GM18909 (cell line): ENCODE measurements around the gene SBK1.
"Not testable (repeated sequence)": the region's sequence is repeated elsewhere in the genome, so short reads cannot be mapped to it uniquely, and the experiment has no call there.

ENCODE experiments used
- ATAC-seq: cut with Tn5 transposase; IDR thresholded peaks from one replicate; pipeline ENCODE4 v1.9.1; 2021; ENCODE audit warnings: mild to moderate bottlenecking; ENCODE audit not compliant: unreplicated experiment, poor library complexity

The SBK1 gene

DNA sequence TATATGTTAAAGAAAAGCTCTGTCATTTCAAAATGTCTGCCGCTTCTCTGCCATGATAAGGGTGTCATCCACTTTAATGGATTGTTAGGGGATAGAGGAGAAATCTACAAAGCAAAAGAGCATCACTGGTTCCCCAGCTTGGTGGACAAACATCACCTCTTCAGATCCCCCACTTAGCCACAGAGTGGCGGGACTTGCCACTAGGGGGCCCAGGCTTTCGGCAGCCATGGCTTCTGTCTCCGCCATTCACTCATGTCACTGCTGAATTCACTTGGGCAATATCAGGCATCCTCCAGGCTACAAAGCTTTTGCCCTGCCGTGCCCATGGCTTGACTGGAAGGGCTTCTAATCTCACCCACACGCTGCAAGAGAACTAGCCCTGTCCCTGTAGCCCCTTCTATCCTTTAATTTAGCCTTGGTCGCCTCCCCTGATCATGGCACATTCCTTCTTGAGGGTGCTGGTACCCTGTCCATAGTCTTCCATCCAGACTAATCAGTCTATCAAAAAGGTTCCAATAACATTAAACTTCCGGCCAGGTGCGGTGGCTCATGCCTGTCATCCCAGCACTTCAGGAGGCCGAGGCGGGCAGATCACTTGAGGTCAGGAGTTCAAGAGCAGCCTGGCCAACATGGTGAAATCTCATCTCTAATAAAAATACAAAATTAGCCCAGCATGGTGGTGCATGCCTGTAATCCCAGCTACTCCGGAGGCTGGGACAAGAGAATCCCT lies 34.7 kb downstream of the SBK1 start:
- ATAC-seq = no peak

DNA sequence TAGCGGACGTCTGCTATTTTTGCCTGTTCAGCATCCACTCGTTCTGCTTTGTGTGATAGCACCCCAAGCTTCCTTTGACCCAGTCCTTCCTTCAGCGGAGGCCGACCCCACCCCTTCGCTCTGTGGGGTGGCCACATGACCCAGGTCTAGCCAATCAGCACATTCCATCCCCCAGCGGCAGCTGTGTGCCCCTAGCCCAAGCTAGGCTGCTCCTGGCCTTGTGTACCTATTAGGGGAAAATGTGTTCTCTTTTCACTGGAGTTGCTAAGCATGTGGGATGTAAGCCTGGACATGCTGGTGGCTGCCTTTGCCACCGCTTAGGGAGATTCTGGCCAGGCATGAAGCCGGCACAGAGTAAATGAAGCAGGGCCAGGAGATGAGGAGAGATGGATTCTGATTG lies 37.9 kb downstream of the SBK1 start:
- not testable (repeated sequence) for ATAC-seq

DNA sequence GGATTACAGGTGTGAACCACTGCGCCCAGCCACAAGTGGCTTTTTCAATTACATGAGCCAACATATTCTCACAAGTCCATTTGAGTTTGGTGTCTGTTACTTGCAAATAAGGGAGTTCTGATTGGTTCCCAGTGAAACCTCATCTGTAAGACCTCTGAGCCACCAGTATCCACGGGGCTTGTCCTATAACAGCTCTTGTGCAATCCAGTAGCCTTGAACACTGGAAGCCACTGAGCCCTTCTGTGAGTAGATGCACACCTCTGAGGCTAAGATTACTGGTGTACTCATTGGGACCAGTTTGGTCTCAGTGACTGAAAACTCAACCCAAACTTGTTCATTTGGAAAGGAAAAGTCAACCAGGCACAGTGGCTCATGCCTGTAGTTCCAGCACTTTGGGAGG lies 38.7 kb downstream of the SBK1 start:
- ATAC-seq = not testable (repeated sequence)

DNA sequence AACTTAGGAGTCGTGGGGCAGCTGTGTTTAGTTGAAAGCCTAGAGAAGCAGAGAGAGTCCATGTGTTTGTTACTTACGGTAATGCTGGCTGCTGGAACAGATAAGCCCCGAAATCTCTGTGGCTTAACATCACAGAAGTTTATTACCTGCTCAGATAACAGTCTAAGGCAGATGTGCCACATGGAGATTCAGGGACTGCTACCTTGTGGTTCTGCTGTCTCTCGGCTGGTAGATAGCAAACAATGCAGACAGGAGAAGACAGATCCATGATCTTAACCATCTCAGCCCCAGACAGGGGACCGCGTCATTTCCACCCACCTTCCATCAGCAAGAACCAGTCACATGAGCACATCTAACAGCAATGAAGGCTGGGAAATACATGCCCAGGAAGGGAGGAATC lies 40.3 kb downstream of the SBK1 start:
- ATAC-seq = not testable (repeated sequence)

DNA sequence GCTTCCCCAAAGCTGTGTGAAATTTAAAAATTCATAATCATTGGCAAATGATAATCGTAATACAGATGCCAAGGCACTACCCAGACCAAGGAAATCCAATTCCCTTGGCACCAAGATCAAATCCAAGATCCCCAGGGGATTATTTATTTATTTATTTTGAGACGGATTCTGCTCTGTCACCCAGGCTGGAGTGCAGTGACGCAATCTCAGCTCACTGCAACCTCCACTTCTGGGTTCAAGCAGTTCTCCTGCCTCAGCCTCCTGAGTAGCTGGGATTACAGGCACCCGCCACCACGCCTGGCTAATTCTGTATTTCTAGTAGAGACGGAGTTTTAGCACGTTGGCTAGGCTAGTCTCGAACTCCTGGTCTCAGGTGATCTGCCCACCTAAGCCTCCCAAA lies 43.4 kb downstream of the SBK1 start:
- ATAC-seq = not testable (repeated sequence)

DNA sequence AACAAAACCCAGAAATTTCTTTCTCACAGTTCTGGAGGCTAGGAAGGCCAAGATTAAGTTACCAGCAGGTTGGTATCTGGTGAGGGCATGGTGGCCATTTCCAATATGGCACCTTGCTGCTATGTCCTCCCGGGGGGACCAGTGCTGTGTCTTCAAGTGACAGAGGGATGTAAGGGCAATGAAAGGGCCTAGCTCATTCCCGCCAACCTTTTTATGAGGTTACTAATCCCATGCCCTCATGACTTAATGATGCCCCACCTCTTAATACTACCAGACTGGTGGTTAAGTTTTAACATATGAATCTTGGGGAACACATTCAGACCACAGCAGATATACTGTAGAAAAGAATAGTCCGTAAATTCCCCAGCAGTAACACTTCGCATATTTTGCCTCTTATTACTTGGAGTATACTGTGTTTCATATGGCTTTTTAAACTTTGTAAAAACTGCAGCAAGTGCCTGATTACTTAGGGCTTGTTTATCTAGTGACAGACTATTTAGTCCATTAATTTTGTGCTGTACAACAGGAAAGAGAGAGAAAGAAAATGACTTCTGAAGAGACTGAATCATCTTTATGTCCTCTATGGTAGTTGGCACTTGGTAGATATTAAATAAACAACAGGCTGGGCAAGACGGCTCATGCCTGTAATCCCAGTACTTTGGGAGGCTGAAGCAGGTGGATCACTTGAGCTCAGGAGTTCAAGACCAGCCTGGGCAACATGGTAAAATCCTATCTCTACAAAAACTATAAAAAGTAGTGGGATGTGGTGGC lies 44.8 kb downstream of the SBK1 start:
- ATAC-seq = not testable (repeated sequence)

DNA sequence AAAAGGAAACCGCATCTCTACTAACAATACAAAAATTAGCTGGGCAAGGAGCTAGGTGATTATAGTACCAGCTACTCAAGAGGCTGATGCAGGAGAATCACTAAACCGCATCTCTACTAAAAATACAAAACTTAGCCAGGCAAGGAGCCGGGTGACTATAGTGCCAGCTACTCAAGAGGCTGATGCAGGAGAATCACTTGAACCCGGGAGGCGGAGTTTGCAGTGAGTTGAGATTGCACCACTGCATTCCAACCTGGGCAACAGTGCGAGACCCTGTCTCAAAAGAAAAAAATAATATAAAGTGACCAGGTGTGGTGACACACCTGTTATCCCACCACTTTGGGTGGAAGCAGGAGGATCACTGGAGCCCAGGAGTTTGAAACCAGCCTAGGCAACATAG lies 45.9 kb downstream of the SBK1 start:
- not testable (repeated sequence) for ATAC-seq

DNA sequence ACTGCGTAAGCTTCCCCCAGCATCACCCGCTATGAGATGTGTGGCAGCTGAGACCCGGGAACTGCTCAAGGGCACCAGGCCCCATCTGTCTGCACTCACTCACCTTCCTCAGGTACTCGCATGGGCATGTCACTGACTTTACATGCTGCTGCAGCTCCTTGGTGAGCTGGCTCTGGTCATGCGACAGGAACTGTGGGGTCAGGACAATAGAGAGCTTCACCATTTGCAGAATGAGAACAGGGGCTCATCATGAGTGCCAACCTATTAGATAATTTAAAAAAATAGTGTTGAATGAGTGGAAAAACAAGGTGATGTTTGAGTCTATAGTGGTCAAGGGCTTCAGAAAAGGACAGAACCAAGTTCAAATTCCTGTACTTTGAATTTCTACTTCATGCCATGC lies 70.3 kb downstream of the SBK1 start:
- ATAC-seq = not testable (repeated sequence)

DNA sequence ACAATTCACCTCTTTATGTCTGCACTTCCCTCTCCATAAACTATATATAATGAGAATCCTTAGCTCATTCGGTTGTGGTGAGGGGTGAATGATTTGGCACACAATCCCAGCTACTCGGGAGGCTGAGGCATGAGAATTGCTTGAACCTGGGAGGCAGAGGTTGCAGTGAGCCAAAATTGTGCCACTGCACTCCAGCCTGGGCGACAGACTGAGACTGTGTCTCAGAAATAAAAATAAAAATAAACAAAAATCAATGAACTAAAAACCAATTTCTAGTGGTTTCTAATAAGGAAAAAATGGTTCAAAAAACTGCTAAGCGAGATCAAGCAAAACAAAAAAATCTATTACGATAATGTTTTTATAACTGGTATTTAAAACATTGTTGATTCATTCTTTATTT lies 71.1 kb downstream of the SBK1 start, which contains the start of gene NPIPB6:
Gene NPIPB6, minus strand, starts transcription at position 101 of the 400 bp plus-strand sequence. CDS start 686 bp downstream, outside the sequence.
- ATAC-seq = not testable (repeated sequence)

DNA sequence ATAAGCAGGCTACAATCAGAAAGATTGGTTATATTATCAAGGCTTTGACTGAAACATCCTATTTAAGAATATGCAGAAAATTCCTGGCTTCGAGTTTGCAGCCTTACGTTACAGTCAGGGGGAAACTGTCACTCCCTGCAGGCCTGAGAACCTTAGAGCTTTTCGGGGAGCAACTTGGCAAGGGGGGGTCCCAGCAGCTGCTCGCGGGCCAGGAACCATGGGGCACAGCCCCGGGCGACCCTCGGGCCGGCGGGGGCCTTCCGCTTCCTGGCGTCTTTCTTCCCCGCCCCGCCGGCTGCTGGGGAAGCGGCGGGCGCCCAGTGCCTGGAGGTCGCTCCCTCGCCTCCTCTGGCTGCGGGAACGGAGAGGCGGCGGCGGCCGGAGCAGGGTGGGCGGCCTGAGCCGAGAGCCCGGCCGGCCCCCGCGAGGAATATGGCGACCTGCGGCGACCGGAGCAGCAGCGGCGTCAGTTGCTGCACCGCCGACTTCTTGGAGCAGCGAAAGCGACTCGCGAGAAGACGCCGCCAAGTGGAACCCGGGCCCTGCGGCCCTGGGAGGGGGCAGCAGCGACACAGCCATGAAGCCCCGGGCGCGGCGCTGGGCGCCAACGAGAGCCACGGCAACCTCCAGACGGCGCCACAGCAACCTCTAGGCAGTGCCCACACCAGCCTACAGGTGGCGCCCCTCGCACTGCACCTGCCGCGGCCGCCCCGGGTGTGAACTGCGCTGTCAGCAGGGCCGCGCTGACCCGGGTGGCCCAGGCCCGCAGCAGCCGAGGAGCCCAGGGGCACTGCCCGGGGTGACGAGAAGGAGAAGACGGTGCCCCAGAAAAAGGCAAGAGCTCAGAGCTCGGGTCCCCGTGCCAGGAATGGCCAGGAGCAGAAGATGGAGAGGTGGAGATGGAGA lies 72.2 kb downstream of the SBK1 start:
- peak; percentile 80 for ATAC-seq

DNA sequence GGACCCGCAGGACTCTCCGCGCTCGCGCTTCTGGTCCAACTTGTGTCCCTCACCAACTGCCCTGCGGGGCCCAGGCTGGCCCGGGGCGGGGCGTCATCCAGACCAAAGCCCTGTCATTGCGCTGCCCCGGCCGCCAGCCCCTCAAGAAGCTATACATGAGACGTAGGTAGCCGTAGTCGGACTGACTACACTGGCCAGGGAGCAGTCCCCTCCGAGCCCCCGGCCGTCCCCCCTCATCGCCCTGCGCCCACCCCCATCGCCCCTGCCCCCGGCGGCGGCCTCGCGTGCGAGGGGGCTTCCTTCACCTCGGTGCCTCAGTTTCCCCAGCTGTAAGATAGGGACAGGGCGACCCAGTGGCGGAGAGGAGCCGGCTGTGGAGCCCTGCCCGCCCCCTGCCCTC lies 75.6 kb downstream of the SBK1 start:
- not testable (repeated sequence) for ATAC-seq
